BLaER1 (cell line): ENCODE results near the gene TRDMT1.

Experiments used
- H3K27ac ChIP-seq: shearing (Covaris generic); formaldehyde crosslinking; 2 replicates; pipeline ENCODE4 v1.8.1; 2022
- H3K27me3 ChIP-seq: shearing (Covaris generic); formaldehyde crosslinking; 2 replicates; pipeline ENCODE4 v1.8.1; 2022
- H3K36me3 ChIP-seq: shearing (Covaris generic); formaldehyde crosslinking; 2 replicates; pipeline ENCODE4 v1.8.1; 2022
- H3K4me1 ChIP-seq: shearing (Covaris generic); formaldehyde crosslinking; 2 replicates; pipeline ENCODE4 v1.8.1; 2022
- H3K4me2 ChIP-seq: shearing (Covaris generic); formaldehyde crosslinking; 2 replicates; pipeline ENCODE4 v1.8.1; 2022
- H3K4me3 ChIP-seq: shearing (Covaris generic); formaldehyde crosslinking; 2 replicates; pipeline ENCODE4 v1.8.1; 2022
- H3K9ac ChIP-seq: shearing (Covaris generic); formaldehyde crosslinking; 2 replicates; pipeline ENCODE4 v1.8.1; 2022
- H3K9me3 ChIP-seq: shearing (Covaris generic); formaldehyde crosslinking; 2 replicates; pipeline ENCODE4 v1.8.1; 2022
- H4K20me1 ChIP-seq: shearing (Covaris generic); formaldehyde crosslinking; 2 replicates; pipeline ENCODE4 v1.8.1; 2022
- Cebpa-rat ChIP-seq: shearing (Covaris generic); IDR thresholded peaks from 2 replicates; pipeline ENCODE4 v1.8.1; 2022

TRDMT1 gene

GRCh38 chr10:17143055-17143690 lies 58.3 kb downstream of the TRDMT1 start:
- Histone ChIP-seq H3K4me3 (no peak overlapping the region), H4K20me1 (no peaks in the 10 kb centered on the region), H3K36me3 (no peaks in the 10 kb centered on the region), H3K9me3 (peaks cover 6% of the 10 kb centered on the region; the same call in 1 of the 2 replicates), H3K9ac (no peak overlapping the region), H3K27me3 (no peaks in the 10 kb centered on the region), H3K4me2 (no peak overlapping the region), H3K27ac (no peak overlapping the region), H3K4me1 (no peaks in the 10 kb centered on the region)
- TF ChIP-seq Cebpa-rat = no peak

- Histone ChIP-seq H3K4me3 (no peak overlapping the region), H3K9ac (no peak overlapping the region), H3K36me3 (no peaks in the 10 kb centered on the region), H3K9me3 (peaks cover 6% of the 10 kb centered on the region; the same call in 1 of the 2 replicates), H4K20me1 (no peaks in the 10 kb centered on the region), H3K4me1 (no peaks in the 10 kb centered on the region), H3K27me3 (no peaks in the 10 kb centered on the region), H3K4me2 (no peak overlapping the region), H3K27ac (no peak overlapping the region)
- no peak for TF ChIP-seq Cebpa-rat
Measured at GRCh38 chr10:17141504-17142229, 59.8 kb downstream of the TRDMT1 start.

- Histone ChIP-seq H3K9me3 (peaks cover 6% of the 10 kb centered on the region; the same call in 1 of the 2 replicates), H3K4me3 (no peak overlapping the region), H3K27ac (no peak overlapping the region), H3K9ac (no peak overlapping the region), H3K4me1 (no peaks in the 10 kb centered on the region), H3K27me3 (no peaks in the 10 kb centered on the region), H3K36me3 (no peaks in the 10 kb centered on the region), H4K20me1 (no peaks in the 10 kb centered on the region), H3K4me2 (no peak overlapping the region)
- no peak for TF ChIP-seq Cebpa-rat
Measured at GRCh38 chr10:17140386-17140761, 61.1 kb downstream of the TRDMT1 start.

GRCh38 chr10:17138460-17139042 lies 62.9 kb downstream of the TRDMT1 start:
- Histone ChIP-seq H3K9ac (no peak overlapping the region), H3K27me3 (no peaks in the 10 kb centered on the region), H3K4me3 (no peak overlapping the region), H3K4me1 (no peaks in the 10 kb centered on the region), H3K9me3 (peaks cover 6% of the 10 kb centered on the region; the same call in 1 of the 2 replicates), H4K20me1 (no peaks in the 10 kb centered on the region), H3K4me2 (no peak overlapping the region), H3K36me3 (no peaks in the 10 kb centered on the region), H3K27ac (no peak overlapping the region)
- no peak for TF ChIP-seq Cebpa-rat

GRCh38 chr10:17134737-17135260 lies 66.7 kb downstream of the TRDMT1 start:
- Histone ChIP-seq H3K27me3 (no peaks in the 10 kb centered on the region), H3K4me3 (no peak overlapping the region), H3K4me2 (no peak overlapping the region), H3K4me1 (no peaks in the 10 kb centered on the region), H4K20me1 (no peaks in the 10 kb centered on the region), H3K36me3 (no peaks in the 10 kb centered on the region), H3K27ac (no peak overlapping the region), H3K9ac (no peak overlapping the region), H3K9me3 (no peaks in the 10 kb centered on the region)
- TF ChIP-seq Cebpa-rat = no peak

GRCh38 chr10:17134282-17134681 lies 67.2 kb downstream of the TRDMT1 start:
- no peaks in the 10 kb centered on the region for H3K4me1 ChIP-seq
- no peak for TF ChIP-seq Cebpa-rat
- no peak overlapping the region for H3K9ac ChIP-seq

GRCh38 chr10:17129741-17130140 lies 71.7 kb downstream of the TRDMT1 start, which contains the start of gene CUBN:
TSS of gene CUBN (minus strand) at chr10:17129811. CDS start at chr10:17129765, 46 bp downstream.
- Histone ChIP-seq H3K36me3 (no peaks in the 10 kb centered on the region), H3K4me2 (no peak within 1 kb of the TSS), H3K27me3 (no peaks in the 10 kb centered on the region), H3K27ac (no peak within 1 kb of the TSS), H4K20me1 (no peaks in the 10 kb centered on the region), H3K4me3 (no peak within 1 kb of the TSS), H3K9me3 (no peaks in the 10 kb centered on the region), H3K9ac (no peak within 1 kb of the TSS), H3K4me1 (no peaks in the 10 kb centered on the region)
- no peak for TF ChIP-seq Cebpa-rat

More at GRCh38 chr10:17134282-17134681, 67.2 kb downstream of the TRDMT1 start:
- Histone ChIP-seq H3K4me2 (no peak overlapping the region), H3K36me3 (no peaks in the 10 kb centered on the region), H3K9me3 (no peaks in the 10 kb centered on the region), H3K27me3 (no peaks in the 10 kb centered on the region), H3K27ac (no peak overlapping the region), H4K20me1 (no peaks in the 10 kb centered on the region), H3K4me3 (no peak overlapping the region)

GRCh38 chr10:17128261-17128660 lies 73.2 kb downstream of the TRDMT1 start:
- H3K4me1 ChIP-seq = no peaks in the 10 kb centered on the region
- no peak overlapping the region for H3K4me3 ChIP-seq
- no peak overlapping the region for H3K9ac ChIP-seq
- no peaks in the 10 kb centered on the region for H4K20me1 ChIP-seq
- no peak for TF ChIP-seq Cebpa-rat
- H3K9me3 ChIP-seq = no peaks in the 10 kb centered on the region
- H3K27me3 ChIP-seq = no peaks in the 10 kb centered on the region
- no peak overlapping the region for H3K4me2 ChIP-seq
- H3K27ac ChIP-seq = no peak overlapping the region
- no peaks in the 10 kb centered on the region for H3K36me3 ChIP-seq

GRCh38 chr10:17126327-17126726 lies 75.1 kb downstream of the TRDMT1 start:
- H3K4me3 ChIP-seq = no peak overlapping the region
- H3K9ac ChIP-seq = no peak overlapping the region
- TF ChIP-seq Cebpa-rat = no peak
- H3K9me3 ChIP-seq = no peaks in the 10 kb centered on the region
- H3K4me1 ChIP-seq = no peaks in the 10 kb centered on the region
- H3K27ac ChIP-seq = no peak overlapping the region
- H4K20me1 ChIP-seq = no peaks in the 10 kb centered on the region
- H3K36me3 ChIP-seq = no peaks in the 10 kb centered on the region
- H3K27me3 ChIP-seq = no peaks in the 10 kb centered on the region
- no peak overlapping the region for H3K4me2 ChIP-seq
